SK-N-SH (cell line): ENCODE data around the gene LRRC25. TPM values are rescaled to one million over a fixed set of nuclear protein-coding genes. Genes with fewer than 3 reads are reported as not detected.

ENCODE experiments used
- CTCF ChIA-PET: fragments of 300-600, 350-600 bp; formaldehyde crosslinking; extraction: SDS; loops from one replicate; lab custom pipeline; 2021; lab: Yijun Ruan, JAX
- POLR2A ChIA-PET: fragments of 350-600 bp; sonication (Branson Sonifier 250); formaldehyde crosslinking; extraction: SDS; loops from one replicate; lab custom pipeline; 2020; ENCODE audit warnings: antibody characterized with exemption, inconsistent platforms; lab: Yijun Ruan, JAX
- DNase-seq: peaks from one replicate; pipeline ENCODE4 v3.0.0; 2012
- H2AFZ ChIP-seq: fragments of 200-600 bp; sonication (generic); 2 replicates; pipeline ENCODE4 v1.8.1; 2016; ENCODE audit warnings: antibody characterized with exemption, mild to moderate bottlenecking, low read depth
- H3F3A ChIP-seq: fragments of 200-600 bp; sonication (generic); replicated peaks from 2 replicates; pipeline ENCODE3; 2016; ENCODE audit warnings: antibody characterized with exemption, mild to moderate bottlenecking; ENCODE audit not compliant: insufficient read depth
- H3K27ac ChIP-seq, 2 experiments: fragments of 200-500 bp in 1 of 2; fragments of 200-600 bp in 1 of 2; sonication (Bioruptor generic) in 1 of 2; sonication (generic), shearing (Covaris generic) in 1 of 2; 2 replicates each; pipeline versions ENCODE4 v1.5.1 to v1.6.1; 2014 to 2016; ENCODE audit warnings: low read depth in 2 of 2, inconsistent platforms in 1 of 2, low read length in 1 of 2, mild to moderate bottlenecking in 1 of 2, mixed read lengths in 1 of 2
- H3K27me3 ChIP-seq: fragments of 200-600 bp; sonication (generic), shearing (Covaris generic); 2 replicates; pipeline ENCODE4 v1.6.1; 2016; ENCODE audit warnings: mixed run types; ENCODE audit not compliant: insufficient read depth
- H3K36me3 ChIP-seq, 2 experiments: fragments of 200-500 bp in 1 of 2; fragments of 200-600 bp in 1 of 2; sonication (Bioruptor generic) in 1 of 2; sonication (generic) in 1 of 2; replicated peaks in 1 of 2; 2 replicates each; pipeline versions ENCODE3 to v1.5.1; 2014 to 2016; ENCODE audit warnings: low read length in 1 of 2, mild to moderate bottlenecking in 1 of 2; ENCODE audit not compliant: insufficient read depth in 2 of 2, control insufficient read depth in 1 of 2
- H3K4me1 ChIP-seq, 2 experiments: fragments of 200-500 bp in 1 of 2; fragments of 200-600 bp in 1 of 2; sonication (Bioruptor generic) in 1 of 2; sonication (generic), shearing (Covaris generic) in 1 of 2; 2 replicates each; pipeline versions ENCODE4 v1.5.1 to v1.6.1; 2014 to 2016; ENCODE audit warnings: low read depth in 1 of 2, low read length in 1 of 2, mixed run types in 1 of 2; ENCODE audit not compliant: insufficient read depth in 2 of 2, control insufficient read depth in 1 of 2
- H3K4me2 ChIP-seq: fragments of 200-600 bp; sonication (generic), shearing (Covaris generic); 2 replicates; pipeline ENCODE4 v1.6.1; 2017; ENCODE audit warnings: mixed run types
- H3K4me3 ChIP-seq, 2 experiments: fragments of 200-500 bp in 1 of 2; fragments of 200-600 bp in 1 of 2; sonication (Bioruptor generic) in 1 of 2; sonication (generic), shearing (Covaris generic) in 1 of 2; 2 replicates each; pipeline versions ENCODE4 v1.5.1 to v1.8.1; 2014 to 2016; ENCODE audit warnings: low read depth in 2 of 2, inconsistent platforms in 1 of 2, low read length in 1 of 2, mild to moderate bottlenecking in 1 of 2, mixed read lengths in 1 of 2, moderate library complexity in 1 of 2
- H3K79me2 ChIP-seq: fragments of 200-600 bp; sonication (generic); 2 replicates; pipeline ENCODE4 v1.8.1; 2017; ENCODE audit warnings: mild to moderate bottlenecking; ENCODE audit not compliant: insufficient read depth
- H3K9ac ChIP-seq: fragments of 200-600 bp; sonication (generic); 2 replicates; pipeline ENCODE4 v1.6.1; 2017; ENCODE audit warnings: mixed run types
- H3K9me2 ChIP-seq: fragments of 200-600 bp; sonication (generic); 2 replicates; pipeline ENCODE4 v1.6.1; 2017; ENCODE audit warnings: mixed run types
- H3K9me3 ChIP-seq: fragments of 200-600 bp; sonication (generic); 2 replicates; pipeline ENCODE4 v1.6.1; 2017; ENCODE audit warnings: mixed run types, mild to moderate bottlenecking, moderate library complexity
- H4K20me1 ChIP-seq: fragments of 200-600 bp; sonication (generic); 2 replicates; pipeline ENCODE4 v1.6.1; 2017; ENCODE audit warnings: mild to moderate bottlenecking, mixed run types; ENCODE audit not compliant: insufficient read depth
- CHD2 ChIP-seq: fragments of 150-350 bp; IDR thresholded peaks from 2 replicates; pipeline ENCODE4 v1.6.1; 2018; ENCODE audit warnings: low read length; ENCODE audit not compliant: partially characterized antibody
- CTCF ChIP-seq: fragments of 200-600 bp; sonication (generic); IDR thresholded peaks from 2 replicates; pipeline ENCODE4 v1.6.1; 2017; ENCODE audit warnings: antibody characterized with exemption, mild to moderate bottlenecking, moderate library complexity
- ELF1 ChIP-seq: IDR thresholded peaks from 2 replicates; pipeline ENCODE4 v1.4.0; 2012
- EP300 ChIP-seq, 2 experiments: IDR thresholded peaks; 2 replicates each; pipeline versions ENCODE4 v1.4.0 to v1.6.1; 2012; ENCODE audit warnings: borderline replicate concordance in 1 of 2, low read depth in 1 of 2, low read length in 1 of 2
- GABPA ChIP-seq: IDR thresholded peaks from 2 replicates; pipeline ENCODE4 v1.4.0; 2012; ENCODE audit warnings: low read depth, mild to moderate bottlenecking
- JUND ChIP-seq: IDR thresholded peaks from 2 replicates; pipeline ENCODE4 v1.4.0; 2012
- MEF2A ChIP-seq: IDR thresholded peaks from 2 replicates; pipeline ENCODE4 v1.4.0; 2012; ENCODE audit warnings: low read depth, borderline replicate concordance
- NRF1 ChIP-seq: IDR thresholded peaks from 2 replicates; pipeline ENCODE4 v1.6.1; 2012; ENCODE audit warnings: low read depth, mild to moderate bottlenecking, low read length
- RAD21 ChIP-seq: IDR thresholded peaks from 2 replicates; pipeline ENCODE4 v1.6.1; 2012; ENCODE audit warnings: mild to moderate bottlenecking, low read length
- RCOR1 ChIP-seq: fragments of 150-350 bp; IDR thresholded peaks from 2 replicates; pipeline ENCODE4 v1.6.1; 2017; ENCODE audit warnings: antibody characterized with exemption, low read length
- RXRA ChIP-seq: IDR thresholded peaks from 2 replicates; pipeline ENCODE4 v1.4.0; 2012; ENCODE audit warnings: low read depth, mild to moderate bottlenecking, borderline replicate concordance
- SIN3A ChIP-seq: IDR thresholded peaks from 2 replicates; pipeline ENCODE4 v1.6.1; 2012; ENCODE audit warnings: low read depth, mild to moderate bottlenecking, low read length, moderate library complexity, borderline replicate concordance
- TCF12 ChIP-seq: IDR thresholded peaks from 2 replicates; pipeline ENCODE4 v1.4.0; 2012
- TEAD4 ChIP-seq: IDR thresholded peaks from 2 replicates; pipeline ENCODE4 v1.4.0; 2012; ENCODE audit warnings: mild to moderate bottlenecking, borderline replicate concordance; ENCODE audit not compliant: insufficient read depth
- YY1 ChIP-seq: IDR thresholded peaks from 2 replicates; pipeline ENCODE4 v1.4.0; 2012; ENCODE audit warnings: low read depth, mild to moderate bottlenecking
- ZBTB33 ChIP-seq: IDR thresholded peaks from 2 replicates; pipeline ENCODE4 v1.4.0; 2012; ENCODE audit warnings: low read depth, borderline replicate concordance
- WGBS: methylation state at CpG from one replicate; pipeline ENCODE4 v1.1.6; 2017; ENCODE audit warnings: low lambda C conversion rate; 5-methylcytosine and 5-hydroxymethylcytosine counted together
- polyA plus RNA-seq, 3 experiments: library from polyadenylated mRNA; depleted of rRNA; stranded (reverse); fragments of >200 nt; gene quantifications; 2 replicates each; pipeline ENCODE4 v1.2.3, GENCODE V29; 2012

The LRRC25 gene
- polyA plus RNA-seq, 1 of the 3 experiments (the other 2 are of a cell fraction), result not detected

GRCh38 chr19:18446145-18446810 lies 48.9 kb upstream of the LRRC25 start:
- DNase-seq, result no peak
- Histone ChIP-seq H2AFZ (no peak overlapping the region), H3F3A (peaks cover 5% of the 10 kb centered on the region), H3K9ac (no peak overlapping the region), H3K79me2 (0 out of 2 replicates have a peak, but pooled peaks cover 3% of the 10 kb centered on the region), H3K9me2 (no peaks in the 10 kb centered on the region), H4K20me1 (no peaks in the 10 kb centered on the region), H3K4me1 (peaks cover 0 to 2% of the 10 kb centered on the region in 2 experiments; a peak in 1 of 4 replicates), H3K4me3 (no peak overlapping the region), H3K27me3 (no peaks in the 10 kb centered on the region), H3K9me3 (no peaks in the 10 kb centered on the region), H3K27ac (no peak overlapping the region), H3K4me2 (no peak overlapping the region), H3K36me3 (peaks cover 7 to 42% of the 10 kb centered on the region in 2 experiments)
- 100% methylated on average over 3 of the region's 34 CpGs for WGBS
- CTCF ChIA-PET, result interaction anchor here (0.9 to 13.5 kb wide), 3 partner anchors 11 to 401 kb away, joined by 3 to 215 read pairs (median 4); no protein-coding TSS in a partner anchor
- TF ChIP-seq MEF2A (no peak), TEAD4 (no peak), TCF12 (no peak), NRF1 (no peak), YY1 (no peak), RCOR1 (no peak), RXRA (no peak)
- POLR2A ChIA-PET, result no interaction called here

- Histone ChIP-seq H3K9me3 (no peaks in the 10 kb centered on the region), H3K79me2 (0 out of 2 replicates have a peak, but pooled peaks cover 3% of the 10 kb centered on the region), H3K4me1 (no peaks in the 10 kb centered on the region), H3K4me2 (no peak overlapping the region), H3K4me3 (no peak overlapping the region), H3K9ac (no peak overlapping the region), H3K9me2 (no peaks in the 10 kb centered on the region), H2AFZ (no peak overlapping the region), H4K20me1 (no peaks in the 10 kb centered on the region), H3K27me3 (no peaks in the 10 kb centered on the region), H3K27ac (no peak overlapping the region), H3F3A (peaks cover 6% of the 10 kb centered on the region), H3K36me3 (peaks cover 4 to 38% of the 10 kb centered on the region in 2 experiments)
- ChIA-PET POLR2A (no interaction called here), CTCF (interaction anchor here (1.0 to 13.5 kb wide), 3 partner anchors 18 to 401 kb away, joined by 4 to 215 read pairs (median 4); no protein-coding TSS in a partner anchor)
- no peak for DNase-seq
- WGBS, result 88% methylated on average over 11 of the region's 15 CpGs
- TF ChIP-seq CTCF (no peak), EP300 (IDR thresholded peaks at IDR 0.05; ENCODE audit: borderline replicate concordance in 1 of 2, low read depth in 1 of 2, low read length in 1 of 2) (no peak), CHD2 (no peak), RAD21 (no peak), ZBTB33 (no peak), SIN3A (no peak), ELF1 (no peak), GABPA (no peak), JUND (no peak), TCF12 (no peak)
These were observed 48.0 kb upstream of the LRRC25 start for GRCh38 chr19:18445262-18445948.
